Gastrocnemius medialis (tissue), 4 donors: ENCODE data around the gene CASTOR1.

Experiments used
- POLR2A ChIP-seq, 2 donors: fragments of 450-650 bp; IDR thresholded peaks; one replicate each; pipeline ENCODE4 v1.6.1; 2017; ENCODE audit warnings: antibody characterized with exemption in 2 of 2, mild to moderate bottlenecking in 2 of 2, moderate library complexity in 2 of 2
- TF ChIP-seq, protein P1 (sequence below), 5 experiments: fragments of 450-650 bp in 3 of 5; fragments of 200-600 bp in 2 of 5; sonication (generic) in 2 of 5; IDR thresholded peaks in 4 of 5; conservative IDR thresholded peaks in 1 of 5; 1 replicate in 4 of 5; 2 replicates in 1 of 5; pipeline ENCODE4 v1.5.1; 2016 to 2019; ENCODE audit warnings: antibody characterized with exemption in 5 of 5, mild to moderate bottlenecking in 3 of 5, moderate library complexity in 3 of 5

DNA sequence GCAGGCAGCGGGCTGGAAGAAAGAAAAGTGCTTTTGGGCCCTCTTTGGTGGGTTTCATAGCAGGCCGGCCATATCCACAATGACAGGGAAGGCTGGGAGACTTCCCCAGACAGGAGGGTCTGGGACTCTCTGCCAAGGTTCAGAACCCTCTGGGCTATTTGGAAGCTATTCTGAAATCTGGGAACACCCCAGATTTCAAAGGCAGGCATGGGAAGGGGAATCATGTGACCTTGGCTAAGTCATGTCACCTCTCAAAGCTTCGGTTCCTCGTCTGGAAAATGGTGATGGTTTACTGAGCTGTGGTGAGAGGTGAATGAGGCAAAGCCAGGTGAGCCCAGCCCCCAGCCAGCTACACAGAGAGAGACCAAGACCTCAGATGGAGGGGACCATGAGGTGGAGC, 4.6 kb downstream of the CASTOR1 start:
- TF ChIP-seq POLR2A (IDR thresholded peaks at IDR 0.05), result no peak
- TF ChIP-seq, protein P1, sequence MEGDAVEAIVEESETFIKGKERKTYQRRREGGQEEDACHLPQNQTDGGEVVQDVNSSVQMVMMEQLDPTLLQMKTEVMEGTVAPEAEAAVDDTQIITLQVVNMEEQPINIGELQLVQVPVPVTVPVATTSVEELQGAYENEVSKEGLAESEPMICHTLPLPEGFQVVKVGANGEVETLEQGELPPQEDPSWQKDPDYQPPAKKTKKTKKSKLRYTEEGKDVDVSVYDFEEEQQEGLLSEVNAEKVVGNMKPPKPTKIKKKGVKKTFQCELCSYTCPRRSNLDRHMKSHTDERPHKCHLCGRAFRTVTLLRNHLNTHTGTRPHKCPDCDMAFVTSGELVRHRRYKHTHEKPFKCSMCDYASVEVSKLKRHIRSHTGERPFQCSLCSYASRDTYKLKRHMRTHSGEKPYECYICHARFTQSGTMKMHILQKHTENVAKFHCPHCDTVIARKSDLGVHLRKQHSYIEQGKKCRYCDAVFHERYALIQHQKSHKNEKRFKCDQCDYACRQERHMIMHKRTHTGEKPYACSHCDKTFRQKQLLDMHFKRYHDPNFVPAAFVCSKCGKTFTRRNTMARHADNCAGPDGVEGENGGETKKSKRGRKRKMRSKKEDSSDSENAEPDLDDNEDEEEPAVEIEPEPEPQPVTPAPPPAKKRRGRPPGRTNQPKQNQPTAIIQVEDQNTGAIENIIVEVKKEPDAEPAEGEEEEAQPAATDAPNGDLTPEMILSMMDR (IDR thresholded peaks at IDR 0.05 in 4 of 5, conservative IDR thresholded peaks at IDR 0.05 in 1 of 5), result no peak
